ENCODE measurements around the gene IFNL4. TPM values are rescaled to one million over a fixed set of nuclear protein-coding genes. Genes with fewer than 3 reads are reported as not detected.

IFNL4 gene
- total and polyA plus RNA-seq, 2 donors (not counting 3 experiments of a cell fraction or from before 2014, with no cell fraction given) = not detected

DNA sequence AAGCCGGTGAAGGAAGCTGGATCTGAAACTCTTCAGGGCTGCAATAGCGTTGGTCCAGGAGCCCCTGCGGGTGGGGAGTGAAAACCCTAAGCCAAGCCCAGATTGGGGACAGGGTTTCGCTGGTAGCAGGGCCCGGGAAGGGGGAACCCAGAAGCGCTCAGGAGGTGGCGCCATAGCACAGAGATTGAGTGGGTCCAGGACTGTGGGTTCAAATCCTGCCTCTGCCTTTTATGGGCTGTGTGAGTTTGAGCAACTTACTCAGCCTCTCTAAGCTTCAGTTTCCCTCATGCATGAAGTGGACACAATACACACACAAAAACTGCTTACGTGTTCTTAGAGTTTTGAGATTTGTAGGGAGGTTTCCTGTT, 36.3 kb downstream of the IFNL4 start:
- no TSS peak for BruUV-seq (replicated peaks)
- H3K79me2 ChIP-seq (ENCODE audit: control insufficient read depth, insufficient read depth, low read length) = no peaks in the 10 kb centered on the region
- FAIRE-seq = no peak
- no peaks in the 10 kb centered on the region for H3K4me1 ChIP-seq (ENCODE audit: control insufficient read depth, extremely low read depth, insufficient read depth, low read length)
- no peak overlapping the region for H3K4me3 ChIP-seq (replicated peaks in 1 of 3; ENCODE audit: insufficient read depth in 1 of 3, low read depth in 1 of 3, low read length in 3 of 3)
- H3K36me3 ChIP-seq (ENCODE audit: control insufficient read depth in 2 of 2, extremely low read depth in 1 of 2, insufficient read depth in 2 of 2, low read length in 2 of 2) = no peaks in the 10 kb centered on the region
- H3K9me3 ChIP-seq (replicated peaks; ENCODE audit: control insufficient read depth, insufficient read depth, low read length) = no peaks in the 10 kb centered on the region
- DNase-seq (ENCODE audit: low read depth, low spot score) = no peak
- no peaks in the 10 kb centered on the region for H4K20me1 ChIP-seq (replicated peaks; ENCODE audit: control insufficient read depth, extremely low read depth, insufficient read depth, low read length)
- POLR2A ChIA-PET = no interaction called here
- no peaks in the 10 kb centered on the region for H3K9me1 ChIP-seq (replicated peaks; ENCODE audit: control insufficient read depth, extremely low read depth, insufficient read depth, low read length)
- H2AFZ ChIP-seq (ENCODE audit: low read depth, low read length) = no peak overlapping the region
- H3K27ac ChIP-seq (ENCODE audit: insufficient read depth, low read depth, low read length) = no peak overlapping the region
- TF ChIP-seq EZH2 (IDR thresholded peaks at IDR 0.05; ENCODE audit: borderline replicate concordance, low read depth, low read length, severe bottlenecking) = no peak
- TF ChIP-seq, protein P1, sequence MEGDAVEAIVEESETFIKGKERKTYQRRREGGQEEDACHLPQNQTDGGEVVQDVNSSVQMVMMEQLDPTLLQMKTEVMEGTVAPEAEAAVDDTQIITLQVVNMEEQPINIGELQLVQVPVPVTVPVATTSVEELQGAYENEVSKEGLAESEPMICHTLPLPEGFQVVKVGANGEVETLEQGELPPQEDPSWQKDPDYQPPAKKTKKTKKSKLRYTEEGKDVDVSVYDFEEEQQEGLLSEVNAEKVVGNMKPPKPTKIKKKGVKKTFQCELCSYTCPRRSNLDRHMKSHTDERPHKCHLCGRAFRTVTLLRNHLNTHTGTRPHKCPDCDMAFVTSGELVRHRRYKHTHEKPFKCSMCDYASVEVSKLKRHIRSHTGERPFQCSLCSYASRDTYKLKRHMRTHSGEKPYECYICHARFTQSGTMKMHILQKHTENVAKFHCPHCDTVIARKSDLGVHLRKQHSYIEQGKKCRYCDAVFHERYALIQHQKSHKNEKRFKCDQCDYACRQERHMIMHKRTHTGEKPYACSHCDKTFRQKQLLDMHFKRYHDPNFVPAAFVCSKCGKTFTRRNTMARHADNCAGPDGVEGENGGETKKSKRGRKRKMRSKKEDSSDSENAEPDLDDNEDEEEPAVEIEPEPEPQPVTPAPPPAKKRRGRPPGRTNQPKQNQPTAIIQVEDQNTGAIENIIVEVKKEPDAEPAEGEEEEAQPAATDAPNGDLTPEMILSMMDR (IDR thresholded peaks at IDR 0.05; ENCODE audit: extremely low read depth in 1 of 2, insufficient read depth in 1 of 2, low read depth in 1 of 2, low read length in 2 of 2) = peak in 1 of 2 donors; percentile 18
- H3K9ac ChIP-seq (replicated peaks; ENCODE audit: extremely low read depth, insufficient read depth, low read length) = no peak overlapping the region
- CTCF ChIA-PET = interaction anchor here (1.0 to 2.9 kb wide), 5 partner anchors 9 to 115 kb away, joined by 3 to 12 read pairs (median 4); no protein-coding TSS in a partner anchor
- dilution Hi-C loops (cut with MboI; ENCODE audit: extremely low pct_ligation_motif_present, low sequenced_read_pairs) = no loop called here
- H3K27me3 ChIP-seq (ENCODE audit: control insufficient read depth in 2 of 2, insufficient read depth in 2 of 2, low read length in 2 of 2) = peaks cover 0 to 2% of the 10 kb centered on the region in 2 experiments
- no peak overlapping the region for H3K4me2 ChIP-seq (ENCODE audit: insufficient read depth, low read length)
- intact Hi-C loops (cut with micrococcal nuclease) = loop anchor here (1.0 kb wide), 2 partner anchors 116 to 199 kb away; no protein-coding TSS in a partner anchor

DNA sequence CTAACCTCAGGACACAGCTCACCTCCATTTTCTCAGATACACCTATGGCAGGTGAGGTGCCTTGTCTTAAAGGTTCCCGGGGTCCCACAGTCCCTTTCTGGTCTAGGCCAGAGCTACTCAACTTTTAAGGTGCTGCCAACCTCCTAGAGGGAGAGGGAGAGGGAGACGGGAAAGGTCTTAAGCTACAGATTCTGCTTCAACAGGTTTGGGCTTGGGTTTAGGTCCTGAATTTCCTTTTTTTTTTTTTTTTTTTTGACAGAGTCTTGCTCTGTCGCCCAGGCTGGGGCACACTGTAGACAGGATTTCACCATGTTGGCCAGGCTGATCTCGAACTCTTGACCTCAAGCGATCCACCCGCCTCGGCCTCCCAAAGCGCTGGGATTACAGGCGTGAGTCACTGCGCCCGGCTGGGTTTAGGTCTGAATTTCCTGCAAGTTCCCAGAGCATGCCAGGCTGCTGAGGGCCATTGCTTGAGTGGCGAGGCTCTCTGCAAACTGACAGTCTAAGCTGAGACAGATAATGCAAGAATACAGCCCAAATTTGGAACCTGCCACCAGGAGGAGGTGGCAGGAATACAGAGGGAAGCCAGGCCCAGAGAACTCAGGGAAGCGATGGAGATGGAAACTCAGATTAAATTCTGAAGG, 36.8 kb downstream of the IFNL4 start:
- Histone ChIP-seq H3K4me3 (replicated peaks in 1 of 3; ENCODE audit: insufficient read depth in 1 of 3, low read depth in 1 of 3, low read length in 3 of 3) (no peak overlapping the region), H3K27me3 (ENCODE audit: control insufficient read depth in 2 of 2, insufficient read depth in 2 of 2, low read length in 2 of 2) (peaks cover 0 to 2% of the 10 kb centered on the region in 2 experiments), H3K9me3 (replicated peaks; ENCODE audit: control insufficient read depth, insufficient read depth, low read length) (no peaks in the 10 kb centered on the region), H3K4me1 (ENCODE audit: control insufficient read depth, extremely low read depth, insufficient read depth, low read length) (no peaks in the 10 kb centered on the region), H2AFZ (ENCODE audit: low read depth, low read length) (no peak overlapping the region), H3K9me1 (replicated peaks; ENCODE audit: control insufficient read depth, extremely low read depth, insufficient read depth, low read length) (no peaks in the 10 kb centered on the region), H3K36me3 (ENCODE audit: control insufficient read depth in 2 of 2, extremely low read depth in 1 of 2, insufficient read depth in 2 of 2, low read length in 2 of 2) (no peaks in the 10 kb centered on the region), H3K27ac (ENCODE audit: insufficient read depth, low read depth, low read length) (no peak overlapping the region), H3K4me2 (ENCODE audit: insufficient read depth, low read length) (no peak overlapping the region), H4K20me1 (replicated peaks; ENCODE audit: control insufficient read depth, extremely low read depth, insufficient read depth, low read length) (no peaks in the 10 kb centered on the region), H3K9ac (replicated peaks; ENCODE audit: extremely low read depth, insufficient read depth, low read length) (no peak overlapping the region), H3K79me2 (ENCODE audit: control insufficient read depth, insufficient read depth, low read length) (no peaks in the 10 kb centered on the region)
- BruUV-seq (replicated peaks) = no TSS peak
- ChIA-PET POLR2A (no interaction called here), CTCF (interaction anchor here (0.7 to 2.9 kb wide), 6 partner anchors 8 to 150 kb away, joined by 3 to 12 read pairs (median 4); no protein-coding TSS in a partner anchor)
- no peak for FAIRE-seq
- DNase-seq (ENCODE audit: low read depth, low spot score) = no peak
- intact Hi-C loops (cut with micrococcal nuclease) (loop anchor here (1.0 kb wide), 2 partner anchors 116 to 199 kb away; no protein-coding TSS in a partner anchor), dilution Hi-C loops (cut with MboI; ENCODE audit: extremely low pct_ligation_motif_present, low sequenced_read_pairs) (no loop called here)
- TF ChIP-seq, protein P2, sequence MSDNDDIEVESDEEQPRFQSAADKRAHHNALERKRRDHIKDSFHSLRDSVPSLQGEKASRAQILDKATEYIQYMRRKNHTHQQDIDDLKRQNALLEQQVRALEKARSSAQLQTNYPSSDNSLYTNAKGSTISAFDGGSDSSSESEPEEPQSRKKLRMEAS (IDR thresholded peaks at IDR 0.05; ENCODE audit: insufficient read depth, insufficient read length) = no peak
- no peak for TF ChIP-seq GATA2 (IDR thresholded peaks at IDR 0.05; ENCODE audit: insufficient read depth, insufficient read length, low read depth, low read length)
- TF ChIP-seq FOS (IDR thresholded peaks at IDR 0.05; ENCODE audit: borderline replicate concordance, insufficient read depth, low read length) = no peak
- TF ChIP-seq POLR2A (IDR thresholded peaks at IDR 0.05; ENCODE audit: low read depth, low read length) = no peak
- no peak for TF ChIP-seq JUN (IDR thresholded peaks at IDR 0.05; ENCODE audit: borderline replicate concordance, insufficient read depth, insufficient read length, low read depth)
- no peak for TF ChIP-seq EZH2 (IDR thresholded peaks at IDR 0.05; ENCODE audit: borderline replicate concordance, low read depth, low read length, severe bottlenecking)
- TF ChIP-seq POLR2AphosphoS5 (IDR thresholded peaks at IDR 0.05; ENCODE audit: insufficient read depth, low read depth, low read length) = no peak
- TF ChIP-seq, protein P1 (IDR thresholded peaks at IDR 0.05; ENCODE audit: extremely low read depth in 1 of 2, insufficient read depth in 1 of 2, low read depth in 1 of 2, low read length in 2 of 2) = no peak
- no peak for TF ChIP-seq MYC (IDR thresholded peaks at IDR 0.05; ENCODE audit: low read depth, low read length)

All from endothelial cell of umbilical vein (primary cell).